22Rv1 (cell line): Measurements from ENCODE around the gene PTPRG.

Experiments used
- ZFX ChIP-seq: fragments of 450-650 bp; IDR thresholded peaks from 2 replicates; pipeline ENCODE4 v1.6.1; 2017; ENCODE audit warnings: antibody characterized with exemption, borderline replicate concordance
- TF ChIP-seq, protein P1 (sequence below): fragments of 450-650 bp; IDR thresholded peaks from 2 replicates; pipeline ENCODE4 v1.5.1; 2017; ENCODE audit warnings: mild to moderate bottlenecking

DNA sequence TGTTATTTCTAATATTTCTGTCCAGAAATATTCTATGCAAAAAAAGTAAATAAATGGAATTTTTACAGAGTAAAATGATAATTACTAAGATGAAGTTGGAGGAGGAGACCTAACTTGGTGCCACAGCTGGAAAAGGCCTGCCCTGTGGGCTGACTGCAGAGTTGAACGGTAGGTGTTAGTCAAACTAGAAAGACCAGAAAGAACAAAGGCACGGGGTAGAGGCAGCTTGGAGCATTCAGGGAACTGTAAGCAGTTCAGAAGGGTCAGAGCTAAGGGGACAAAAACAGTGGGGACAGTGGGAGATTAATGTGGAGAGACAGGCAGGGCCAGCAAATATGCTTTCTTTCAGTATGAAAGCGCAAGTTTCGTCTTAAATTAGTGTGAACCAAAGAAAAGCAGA lies 39.3 kb upstream of the PTPRG start:
- TF ChIP-seq, protein P1, sequence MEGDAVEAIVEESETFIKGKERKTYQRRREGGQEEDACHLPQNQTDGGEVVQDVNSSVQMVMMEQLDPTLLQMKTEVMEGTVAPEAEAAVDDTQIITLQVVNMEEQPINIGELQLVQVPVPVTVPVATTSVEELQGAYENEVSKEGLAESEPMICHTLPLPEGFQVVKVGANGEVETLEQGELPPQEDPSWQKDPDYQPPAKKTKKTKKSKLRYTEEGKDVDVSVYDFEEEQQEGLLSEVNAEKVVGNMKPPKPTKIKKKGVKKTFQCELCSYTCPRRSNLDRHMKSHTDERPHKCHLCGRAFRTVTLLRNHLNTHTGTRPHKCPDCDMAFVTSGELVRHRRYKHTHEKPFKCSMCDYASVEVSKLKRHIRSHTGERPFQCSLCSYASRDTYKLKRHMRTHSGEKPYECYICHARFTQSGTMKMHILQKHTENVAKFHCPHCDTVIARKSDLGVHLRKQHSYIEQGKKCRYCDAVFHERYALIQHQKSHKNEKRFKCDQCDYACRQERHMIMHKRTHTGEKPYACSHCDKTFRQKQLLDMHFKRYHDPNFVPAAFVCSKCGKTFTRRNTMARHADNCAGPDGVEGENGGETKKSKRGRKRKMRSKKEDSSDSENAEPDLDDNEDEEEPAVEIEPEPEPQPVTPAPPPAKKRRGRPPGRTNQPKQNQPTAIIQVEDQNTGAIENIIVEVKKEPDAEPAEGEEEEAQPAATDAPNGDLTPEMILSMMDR, result no peak
- TF ChIP-seq ZFX, result no peak
